Stomach (tissue), 4 donors: Measurements from ENCODE around the gene CLTC.

Experiments used
- CTCF ChIP-seq, 7 experiments: fragments of 450-650 bp in 4 of 7; fragments of 200-600 bp in 3 of 7; sonication (generic) in 3 of 7; IDR thresholded peaks; one replicate each; pipeline ENCODE4 v1.5.1; 2016 to 2019; ENCODE audit warnings: antibody characterized with exemption in 7 of 7, control low read depth in 2 of 7, mild to moderate bottlenecking in 1 of 7
- EP300 ChIP-seq: sonication (generic); formaldehyde crosslinking; IDR thresholded peaks from one replicate; pipeline ENCODE4 v1.6.1; 2017; ENCODE audit warnings: antibody characterized with exemption
- POLR2A ChIP-seq, 4 donors: fragments of 450-650 bp; IDR thresholded peaks; one replicate each; pipeline ENCODE4 v1.6.1; 2016; ENCODE audit warnings: antibody characterized with exemption in 4 of 4, control low read depth in 2 of 4, mild to moderate bottlenecking in 1 of 4, moderate library complexity in 1 of 4
- POLR2AphosphoS5 ChIP-seq, 3 donors: sonication (generic); formaldehyde crosslinking; IDR thresholded peaks; one replicate each; pipeline ENCODE4 v1.6.1; 2016; ENCODE audit warnings: antibody characterized with exemption in 3 of 3

GRCh38 chr17:59707149-59707970, 87.7 kb downstream of the CLTC start, which contains the start of the genes PTRH2 and VMP1:
- TF ChIP-seq POLR2A (IDR thresholded peaks at IDR 0.05): peak in 2 of 4 donors; percentile 17 to 79
- TF ChIP-seq CTCF (IDR thresholded peaks at IDR 0.05): peak in 1 of 7 experiments; percentile 3
- peak; percentile 65 to 92 (median 85) for TF ChIP-seq POLR2AphosphoS5 (IDR thresholded peaks at IDR 0.05)
- no peak for TF ChIP-seq EP300
